SK-N-SH (cell line): ENCODE measurements around the gene R3HDM2. TPM values are rescaled to one million over a fixed set of nuclear protein-coding genes. Genes with fewer than 3 reads are reported as not detected.

Experiments used
- CTCF ChIA-PET: fragments of 300-600, 350-600 bp; formaldehyde crosslinking; extraction: SDS; loops from one replicate; lab custom pipeline; 2021; lab: Yijun Ruan, JAX
- POLR2A ChIA-PET: fragments of 350-600 bp; sonication (Branson Sonifier 250); formaldehyde crosslinking; extraction: SDS; loops from one replicate; lab custom pipeline; 2020; ENCODE audit warnings: antibody characterized with exemption, inconsistent platforms; lab: Yijun Ruan, JAX
- DNase-seq: peaks from one replicate; pipeline ENCODE4 v3.0.0; 2012
- H2AFZ ChIP-seq: fragments of 200-600 bp; sonication (generic); 2 replicates; pipeline ENCODE4 v1.8.1; 2016; ENCODE audit warnings: antibody characterized with exemption, mild to moderate bottlenecking, low read depth
- H3F3A ChIP-seq: fragments of 200-600 bp; sonication (generic); replicated peaks from 2 replicates; pipeline ENCODE3; 2016; ENCODE audit warnings: antibody characterized with exemption, mild to moderate bottlenecking; ENCODE audit not compliant: insufficient read depth
- H3K27ac ChIP-seq, 2 experiments: fragments of 200-500 bp in 1 of 2; fragments of 200-600 bp in 1 of 2; sonication (Bioruptor generic) in 1 of 2; sonication (generic), shearing (Covaris generic) in 1 of 2; 2 replicates each; pipeline versions ENCODE4 v1.5.1 to v1.6.1; 2014 to 2016; ENCODE audit warnings: low read depth in 2 of 2, inconsistent platforms in 1 of 2, low read length in 1 of 2, mild to moderate bottlenecking in 1 of 2, mixed read lengths in 1 of 2
- H3K27me3 ChIP-seq: fragments of 200-600 bp; sonication (generic), shearing (Covaris generic); 2 replicates; pipeline ENCODE4 v1.6.1; 2016; ENCODE audit warnings: mixed run types; ENCODE audit not compliant: insufficient read depth
- H3K36me3 ChIP-seq, 2 experiments: fragments of 200-500 bp in 1 of 2; fragments of 200-600 bp in 1 of 2; sonication (Bioruptor generic) in 1 of 2; sonication (generic) in 1 of 2; replicated peaks in 1 of 2; 2 replicates each; pipeline versions ENCODE3 to v1.5.1; 2014 to 2016; ENCODE audit warnings: low read length in 1 of 2, mild to moderate bottlenecking in 1 of 2; ENCODE audit not compliant: insufficient read depth in 2 of 2, control insufficient read depth in 1 of 2
- H3K4me1 ChIP-seq, 2 experiments: fragments of 200-500 bp in 1 of 2; fragments of 200-600 bp in 1 of 2; sonication (Bioruptor generic) in 1 of 2; sonication (generic), shearing (Covaris generic) in 1 of 2; 2 replicates each; pipeline versions ENCODE4 v1.5.1 to v1.6.1; 2014 to 2016; ENCODE audit warnings: low read depth in 1 of 2, low read length in 1 of 2, mixed run types in 1 of 2; ENCODE audit not compliant: insufficient read depth in 2 of 2, control insufficient read depth in 1 of 2
- H3K4me2 ChIP-seq: fragments of 200-600 bp; sonication (generic), shearing (Covaris generic); 2 replicates; pipeline ENCODE4 v1.6.1; 2017; ENCODE audit warnings: mixed run types
- H3K4me3 ChIP-seq, 2 experiments: fragments of 200-500 bp in 1 of 2; fragments of 200-600 bp in 1 of 2; sonication (Bioruptor generic) in 1 of 2; sonication (generic), shearing (Covaris generic) in 1 of 2; 2 replicates each; pipeline versions ENCODE4 v1.5.1 to v1.8.1; 2014 to 2016; ENCODE audit warnings: low read depth in 2 of 2, inconsistent platforms in 1 of 2, low read length in 1 of 2, mild to moderate bottlenecking in 1 of 2, mixed read lengths in 1 of 2, moderate library complexity in 1 of 2
- H3K79me2 ChIP-seq: fragments of 200-600 bp; sonication (generic); 2 replicates; pipeline ENCODE4 v1.8.1; 2017; ENCODE audit warnings: mild to moderate bottlenecking; ENCODE audit not compliant: insufficient read depth
- H3K9ac ChIP-seq: fragments of 200-600 bp; sonication (generic); 2 replicates; pipeline ENCODE4 v1.6.1; 2017; ENCODE audit warnings: mixed run types
- H3K9me2 ChIP-seq: fragments of 200-600 bp; sonication (generic); 2 replicates; pipeline ENCODE4 v1.6.1; 2017; ENCODE audit warnings: mixed run types
- H3K9me3 ChIP-seq: fragments of 200-600 bp; sonication (generic); 2 replicates; pipeline ENCODE4 v1.6.1; 2017; ENCODE audit warnings: mixed run types, mild to moderate bottlenecking, moderate library complexity
- H4K20me1 ChIP-seq: fragments of 200-600 bp; sonication (generic); 2 replicates; pipeline ENCODE4 v1.6.1; 2017; ENCODE audit warnings: mild to moderate bottlenecking, mixed run types; ENCODE audit not compliant: insufficient read depth
- EZH2phosphoT487 ChIP-seq: fragments of 200-600 bp; sonication (generic); IDR thresholded peaks from 2 replicates; pipeline ENCODE4 v1.6.1; 2017; ENCODE audit warnings: low read depth, mixed run types, mild to moderate bottlenecking, antibody characterized with exemption, moderate library complexity, borderline replicate concordance
- FOXJ3 ChIP-seq: sonication (generic); formaldehyde crosslinking; IDR thresholded peaks from 2 replicates; pipeline ENCODE4 v1.5.1; 2020; ENCODE audit warnings: mild to moderate bottlenecking, missing genetic modification reagents
- GATA2 ChIP-seq: sonication (generic); formaldehyde crosslinking; IDR thresholded peaks from 2 replicates; pipeline ENCODE4 v1.5.0; 2020; ENCODE audit warnings: mild to moderate bottlenecking, missing genetic modification reagents
- JUND ChIP-seq: IDR thresholded peaks from 2 replicates; pipeline ENCODE4 v1.4.0; 2012
- RXRA ChIP-seq: IDR thresholded peaks from 2 replicates; pipeline ENCODE4 v1.4.0; 2012; ENCODE audit warnings: low read depth, mild to moderate bottlenecking, borderline replicate concordance
- TAF1 ChIP-seq: IDR thresholded peaks from 2 replicates; pipeline ENCODE4 v1.6.1; 2012; ENCODE audit warnings: low read depth, mild to moderate bottlenecking, low read length, moderate library complexity, borderline replicate concordance
- TCF12 ChIP-seq: IDR thresholded peaks from 2 replicates; pipeline ENCODE4 v1.4.0; 2012
- TEAD4 ChIP-seq: IDR thresholded peaks from 2 replicates; pipeline ENCODE4 v1.4.0; 2012; ENCODE audit warnings: mild to moderate bottlenecking, borderline replicate concordance; ENCODE audit not compliant: insufficient read depth
- WGBS: methylation state at CpG from one replicate; pipeline ENCODE4 v1.1.6; 2017; ENCODE audit warnings: low lambda C conversion rate; 5-methylcytosine and 5-hydroxymethylcytosine counted together
- polyA plus RNA-seq, 3 experiments: library from polyadenylated mRNA; depleted of rRNA; stranded (reverse); fragments of >200 nt; gene quantifications; 2 replicates each; pipeline ENCODE4 v1.2.3, GENCODE V29; 2012
- TF ChIP-seq, protein P1 (sequence below): IDR thresholded peaks from 2 replicates; pipeline ENCODE4 v1.6.1; 2012; ENCODE audit warnings: mild to moderate bottlenecking, low read depth, low read length, moderate library complexity
- TF ChIP-seq, protein P2 (sequence below): fragments of 150-350 bp; IDR thresholded peaks from 2 replicates; pipeline ENCODE4 v1.6.1; 2017; ENCODE audit warnings: antibody characterized with exemption, low read length, low read depth, borderline replicate concordance
- TF ChIP-seq, protein P3 (sequence below): IDR thresholded peaks from 2 replicates; pipeline ENCODE4; 2012

R3HDM2 gene
- polyA plus RNA-seq, 1 of the 3 experiments (the other 2 are of a cell fraction), result 23.1 TPM

DNA sequence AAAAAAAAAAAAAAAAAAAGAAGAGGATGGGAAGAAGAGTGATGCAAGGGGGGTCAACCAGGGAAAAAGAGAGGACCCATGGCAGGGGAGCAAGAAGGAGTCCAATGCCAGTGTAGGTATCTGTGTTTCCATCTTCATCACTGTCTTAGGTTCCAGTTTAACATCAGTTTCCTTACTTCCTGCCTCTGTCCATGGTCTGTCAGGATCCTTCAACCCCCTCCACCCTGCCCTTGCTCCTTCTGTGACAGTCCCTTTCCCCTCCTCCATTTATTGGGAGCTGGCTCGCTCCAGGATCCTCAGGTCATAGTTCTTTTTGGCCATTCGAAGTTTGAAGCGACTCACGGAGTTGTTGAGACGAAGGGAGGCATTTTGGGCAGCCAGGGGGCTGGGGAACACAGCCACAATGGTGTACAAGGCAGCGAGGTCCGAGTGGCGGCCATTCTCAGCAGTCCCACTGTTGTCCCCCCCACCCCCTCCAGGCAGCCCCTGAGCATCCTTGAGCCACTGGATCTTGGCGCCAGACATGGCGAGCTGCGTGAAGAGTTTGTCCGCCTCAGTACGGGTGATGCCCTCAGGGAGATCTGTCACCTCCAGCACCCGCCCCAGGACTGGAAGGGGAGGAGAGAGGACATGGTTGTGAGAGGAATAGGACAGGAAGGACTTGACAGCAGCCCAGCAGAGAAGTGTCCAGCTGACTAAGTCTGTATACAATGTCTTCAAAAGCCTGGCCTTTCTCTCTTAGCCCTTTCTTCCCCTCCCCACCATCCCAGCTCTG lies 176.2 kb downstream of the R3HDM2 start:
- TF ChIP-seq JUND (no peak), FOXJ3 (no peak)
- TF ChIP-seq, protein P1, sequence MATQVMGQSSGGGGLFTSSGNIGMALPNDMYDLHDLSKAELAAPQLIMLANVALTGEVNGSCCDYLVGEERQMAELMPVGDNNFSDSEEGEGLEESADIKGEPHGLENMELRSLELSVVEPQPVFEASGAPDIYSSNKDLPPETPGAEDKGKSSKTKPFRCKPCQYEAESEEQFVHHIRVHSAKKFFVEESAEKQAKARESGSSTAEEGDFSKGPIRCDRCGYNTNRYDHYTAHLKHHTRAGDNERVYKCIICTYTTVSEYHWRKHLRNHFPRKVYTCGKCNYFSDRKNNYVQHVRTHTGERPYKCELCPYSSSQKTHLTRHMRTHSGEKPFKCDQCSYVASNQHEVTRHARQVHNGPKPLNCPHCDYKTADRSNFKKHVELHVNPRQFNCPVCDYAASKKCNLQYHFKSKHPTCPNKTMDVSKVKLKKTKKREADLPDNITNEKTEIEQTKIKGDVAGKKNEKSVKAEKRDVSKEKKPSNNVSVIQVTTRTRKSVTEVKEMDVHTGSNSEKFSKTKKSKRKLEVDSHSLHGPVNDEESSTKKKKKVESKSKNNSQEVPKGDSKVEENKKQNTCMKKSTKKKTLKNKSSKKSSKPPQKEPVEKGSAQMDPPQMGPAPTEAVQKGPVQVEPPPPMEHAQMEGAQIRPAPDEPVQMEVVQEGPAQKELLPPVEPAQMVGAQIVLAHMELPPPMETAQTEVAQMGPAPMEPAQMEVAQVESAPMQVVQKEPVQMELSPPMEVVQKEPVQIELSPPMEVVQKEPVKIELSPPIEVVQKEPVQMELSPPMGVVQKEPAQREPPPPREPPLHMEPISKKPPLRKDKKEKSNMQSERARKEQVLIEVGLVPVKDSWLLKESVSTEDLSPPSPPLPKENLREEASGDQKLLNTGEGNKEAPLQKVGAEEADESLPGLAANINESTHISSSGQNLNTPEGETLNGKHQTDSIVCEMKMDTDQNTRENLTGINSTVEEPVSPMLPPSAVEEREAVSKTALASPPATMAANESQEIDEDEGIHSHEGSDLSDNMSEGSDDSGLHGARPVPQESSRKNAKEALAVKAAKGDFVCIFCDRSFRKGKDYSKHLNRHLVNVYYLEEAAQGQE, result peak; percentile 69
- TF ChIP-seq, protein P2, sequence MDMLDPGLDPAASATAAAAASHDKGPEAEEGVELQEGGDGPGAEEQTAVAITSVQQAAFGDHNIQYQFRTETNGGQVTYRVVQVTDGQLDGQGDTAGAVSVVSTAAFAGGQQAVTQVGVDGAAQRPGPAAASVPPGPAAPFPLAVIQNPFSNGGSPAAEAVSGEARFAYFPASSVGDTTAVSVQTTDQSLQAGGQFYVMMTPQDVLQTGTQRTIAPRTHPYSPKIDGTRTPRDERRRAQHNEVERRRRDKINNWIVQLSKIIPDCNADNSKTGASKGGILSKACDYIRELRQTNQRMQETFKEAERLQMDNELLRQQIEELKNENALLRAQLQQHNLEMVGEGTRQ, result no peak
- TF ChIP-seq, all 33 proteins: peak for 1
- H3K9me2 ChIP-seq, result no peaks in the 10 kb centered on the region
- no peaks in the 10 kb centered on the region for H3K27me3 ChIP-seq
- H3K4me1 ChIP-seq, result peaks cover 0 to 6% of the 10 kb centered on the region in 2 experiments; a peak in 1 of 4 replicates
- CTCF ChIA-PET, result interaction anchor here (0.7 to 10.7 kb wide), 9 partner anchors 8 to 198 kb away, joined by 3 to 103 read pairs (median 3); no protein-coding TSS in a partner anchor
- no peaks in the 10 kb centered on the region for H3K79me2 ChIP-seq
- H3K4me2 ChIP-seq, result no peak overlapping the region
- WGBS, result 98% methylated on average over 12 of the region's 14 CpGs
- H3F3A ChIP-seq, result no peaks in the 10 kb centered on the region
- POLR2A ChIA-PET, result interaction anchor here (0.9 kb wide), 1 partner anchor 16 kb away, joined by 3 read pairs; no protein-coding TSS in a partner anchor
- H2AFZ ChIP-seq, result no peak overlapping the region
- H3K9me3 ChIP-seq, result no peaks in the 10 kb centered on the region
- peaks cover 31 to 35% of the 10 kb centered on the region in 2 experiments for H3K36me3 ChIP-seq
- H4K20me1 ChIP-seq, result no peaks in the 10 kb centered on the region
- no peak overlapping the region for H3K9ac ChIP-seq
- H3K4me3 ChIP-seq, result no peak overlapping the region
- no peak overlapping the region for H3K27ac ChIP-seq
- DNase-seq, result no peak

DNA sequence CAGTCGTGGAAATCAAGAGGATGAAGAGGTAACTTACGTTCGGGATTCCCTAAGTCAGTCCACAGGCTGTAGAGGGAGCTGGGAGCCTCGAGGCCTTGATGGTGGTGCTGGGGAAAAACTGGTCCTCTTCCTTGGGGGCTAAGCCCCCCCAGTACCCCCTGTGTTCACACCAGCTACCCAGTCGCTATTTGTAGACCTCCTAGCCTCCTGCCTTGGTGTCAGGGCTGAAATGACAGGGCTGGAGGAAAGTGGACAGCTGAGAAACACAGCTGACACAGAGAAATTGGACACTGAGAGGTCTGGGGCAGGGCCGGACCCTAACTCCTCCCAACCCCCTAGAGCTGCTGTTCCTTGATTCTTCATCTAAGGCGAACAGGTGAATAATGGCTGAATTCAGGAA lies 179.9 kb downstream of the R3HDM2 start, which contains the start of gene STAC3:
STAC3 (minus strand) TSS at position 232 of the 400 bp plus-strand sequence. CDS start 1,551 bp downstream, outside the sequence.
- Histone ChIP-seq H3K4me3 (no peak within 1 kb of the TSS), H3K9me2 (no peaks in the 10 kb centered on the region), H3K27me3 (no peaks in the 10 kb centered on the region), H3F3A (no peaks in the 10 kb centered on the region), H2AFZ (no peak within 1 kb of the TSS), H3K9me3 (no peaks in the 10 kb centered on the region), H4K20me1 (no peaks in the 10 kb centered on the region), H3K79me2 (no peaks in the 10 kb centered on the region), H3K27ac (no peak within 1 kb of the TSS), H3K36me3 (peaks cover 7 to 9% of the 10 kb centered on the region in 2 experiments), H3K9ac (no peak within 1 kb of the TSS), H3K4me2 (no peak within 1 kb of the TSS), H3K4me1 (no peaks in the 10 kb centered on the region)
- TF ChIP-seq EZH2phosphoT487 (no peak), RXRA (no peak), TAF1 (no peak), FOXJ3 (no peak), TEAD4 (no peak), GATA2 (CRISPR knock-in tag) (no peak), TCF12 (no peak)
- TF ChIP-seq, protein P1, result no peak
- TF ChIP-seq, protein P3, sequence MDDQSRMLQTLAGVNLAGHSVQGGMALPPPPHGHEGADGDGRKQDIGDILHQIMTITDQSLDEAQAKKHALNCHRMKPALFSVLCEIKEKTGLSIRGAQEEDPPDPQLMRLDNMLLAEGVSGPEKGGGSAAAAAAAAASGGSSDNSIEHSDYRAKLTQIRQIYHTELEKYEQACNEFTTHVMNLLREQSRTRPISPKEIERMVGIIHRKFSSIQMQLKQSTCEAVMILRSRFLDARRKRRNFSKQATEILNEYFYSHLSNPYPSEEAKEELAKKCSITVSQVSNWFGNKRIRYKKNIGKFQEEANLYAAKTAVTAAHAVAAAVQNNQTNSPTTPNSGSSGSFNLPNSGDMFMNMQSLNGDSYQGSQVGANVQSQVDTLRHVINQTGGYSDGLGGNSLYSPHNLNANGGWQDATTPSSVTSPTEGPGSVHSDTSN, result no peak
- TF ChIP-seq, protein P2, result no peak
- POLR2A ChIA-PET, result interaction anchor here (0.6 kb wide), 1 partner anchor 213 kb away, joined by 3 read pairs; no protein-coding TSS in a partner anchor
- no peak for DNase-seq
- 87% methylated on average over 7 of the region's 7 CpGs for WGBS
- CTCF ChIA-PET, result interaction anchor here (1.3 to 31.5 kb wide), 9 partner anchors 10 to 208 kb away, joined by 4 to 937 read pairs (median 10); partner anchors contain the start of genes GLI1 and NXPH4
